ENCODE data around the gene ENOX1.

- TF ChIP-seq, protein P1, sequence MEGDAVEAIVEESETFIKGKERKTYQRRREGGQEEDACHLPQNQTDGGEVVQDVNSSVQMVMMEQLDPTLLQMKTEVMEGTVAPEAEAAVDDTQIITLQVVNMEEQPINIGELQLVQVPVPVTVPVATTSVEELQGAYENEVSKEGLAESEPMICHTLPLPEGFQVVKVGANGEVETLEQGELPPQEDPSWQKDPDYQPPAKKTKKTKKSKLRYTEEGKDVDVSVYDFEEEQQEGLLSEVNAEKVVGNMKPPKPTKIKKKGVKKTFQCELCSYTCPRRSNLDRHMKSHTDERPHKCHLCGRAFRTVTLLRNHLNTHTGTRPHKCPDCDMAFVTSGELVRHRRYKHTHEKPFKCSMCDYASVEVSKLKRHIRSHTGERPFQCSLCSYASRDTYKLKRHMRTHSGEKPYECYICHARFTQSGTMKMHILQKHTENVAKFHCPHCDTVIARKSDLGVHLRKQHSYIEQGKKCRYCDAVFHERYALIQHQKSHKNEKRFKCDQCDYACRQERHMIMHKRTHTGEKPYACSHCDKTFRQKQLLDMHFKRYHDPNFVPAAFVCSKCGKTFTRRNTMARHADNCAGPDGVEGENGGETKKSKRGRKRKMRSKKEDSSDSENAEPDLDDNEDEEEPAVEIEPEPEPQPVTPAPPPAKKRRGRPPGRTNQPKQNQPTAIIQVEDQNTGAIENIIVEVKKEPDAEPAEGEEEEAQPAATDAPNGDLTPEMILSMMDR (IDR thresholded peaks at IDR 0.05): no peak
- no peak for TF ChIP-seq POLR2A (IDR thresholded peaks at IDR 0.05)
Measured at GRCh38 chr13:43263047-43263446, 523.7 kb downstream of the ENOX1 start.
